TTC549 (cell line): ENCODE measurements around the gene COLEC11.
"Not testable (repeated sequence)": the region's sequence is repeated elsewhere in the genome, so short reads cannot be mapped to it uniquely, and the experiment has no call there.

Experiments
- FAIRE-seq: peaks from 2 replicates; lab custom pipeline; 2012; peaks lifted over from hg19 to GRCh38; lab: Jason Lieb, UNC

Gene COLEC11

DNA sequence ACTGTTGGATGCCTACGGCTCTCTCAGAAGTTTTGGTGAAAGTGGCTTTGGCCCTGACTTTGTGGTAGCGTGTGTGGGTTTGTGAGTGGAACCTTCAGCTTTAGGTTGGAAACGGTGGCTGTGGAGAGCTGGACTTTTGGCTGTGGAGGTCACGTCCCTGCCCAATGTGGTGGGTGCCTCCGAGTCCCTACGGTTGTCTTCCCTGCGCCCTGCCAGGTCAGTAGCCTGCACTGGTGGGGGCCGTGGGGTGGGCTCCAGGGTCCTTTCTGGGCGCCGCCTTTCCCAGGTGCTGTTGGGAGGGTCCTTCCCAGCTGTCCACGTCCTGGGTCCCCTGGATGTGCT is 11.1 kb downstream of the COLEC11 start:
- FAIRE-seq: no peak

DNA sequence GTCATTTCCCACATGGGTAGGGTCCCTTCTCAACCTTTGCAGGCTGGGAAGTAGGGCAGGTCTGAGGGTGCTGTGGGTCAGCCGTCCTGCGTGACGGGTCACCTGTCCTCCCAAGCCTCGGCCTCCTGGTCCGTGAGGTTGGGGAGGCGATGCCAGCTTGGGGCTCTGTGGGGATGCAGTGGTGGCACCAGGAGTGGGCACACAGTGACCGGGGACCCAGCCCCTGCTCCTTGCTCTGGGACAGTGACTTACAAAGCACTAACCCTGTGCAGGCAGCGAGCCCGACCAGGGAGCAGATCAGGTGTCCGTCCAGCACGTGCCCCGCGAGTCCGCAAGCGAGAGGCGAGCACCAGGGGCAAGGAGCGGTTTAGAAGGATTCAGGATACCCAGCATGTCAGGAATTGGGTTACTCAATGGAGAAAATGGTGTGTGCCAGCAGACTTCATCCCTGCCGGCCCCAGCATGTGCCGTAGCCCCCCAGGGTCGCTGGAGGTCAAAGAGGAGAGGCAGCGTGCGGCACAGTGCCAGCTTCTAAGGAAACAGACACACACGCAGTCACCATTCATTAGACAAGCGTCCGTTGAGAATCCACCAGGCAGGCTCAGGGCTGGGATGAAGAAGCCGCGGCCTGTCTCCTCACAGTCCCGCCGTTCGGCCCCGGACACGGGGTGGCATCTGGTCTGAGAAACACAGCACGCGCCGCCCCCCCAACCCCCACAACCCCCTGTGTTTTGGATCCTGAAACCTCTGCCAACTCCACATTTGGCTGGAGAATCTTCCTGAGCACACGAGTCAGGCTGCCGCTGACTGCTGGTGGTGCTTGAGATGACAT is 11.7 kb downstream of the COLEC11 start:
- no peak for FAIRE-seq

DNA sequence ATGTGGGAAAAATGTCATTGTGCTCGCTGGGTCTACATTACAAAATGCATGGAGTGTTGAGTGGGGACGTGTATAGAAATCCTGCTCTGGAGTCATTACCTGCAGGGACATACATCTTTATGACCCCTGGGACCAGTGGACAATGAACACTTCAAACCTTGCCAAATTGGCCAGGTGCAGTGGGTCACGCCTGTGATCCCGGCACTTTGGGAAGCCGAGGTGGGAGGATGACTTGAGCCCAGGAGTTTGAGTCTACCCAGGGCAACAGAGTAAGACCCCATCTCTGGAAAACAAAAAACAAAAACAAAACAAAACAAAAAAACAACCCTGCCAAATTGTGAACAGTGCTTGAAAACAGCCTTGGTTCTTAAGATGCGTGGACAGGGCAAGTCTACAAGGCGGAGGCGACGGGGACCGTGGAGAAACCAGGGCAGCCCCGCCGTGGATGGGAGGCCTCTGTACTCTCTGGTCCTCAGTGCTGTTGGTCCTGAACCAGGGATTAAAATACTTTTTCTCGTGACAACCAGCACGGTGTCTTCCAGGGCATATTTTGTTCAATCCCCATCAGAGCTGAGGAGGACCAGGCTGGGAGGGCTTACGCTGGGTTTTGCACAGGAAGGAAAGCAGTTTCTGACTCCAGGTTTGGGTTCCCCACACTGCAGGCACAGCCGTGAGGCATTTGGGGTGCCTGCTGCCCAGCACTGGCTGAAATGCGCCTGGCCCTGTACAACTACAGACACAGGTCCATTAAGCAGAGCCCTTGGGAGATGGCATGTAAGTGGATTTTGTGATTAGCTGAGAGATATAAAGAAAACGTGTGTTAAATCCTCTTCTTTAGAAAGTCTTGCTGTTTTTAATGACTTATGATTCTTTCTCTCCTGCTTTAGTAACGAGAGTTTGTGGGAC is 13.7 kb downstream of the COLEC11 start:
- FAIRE-seq: no peak

DNA sequence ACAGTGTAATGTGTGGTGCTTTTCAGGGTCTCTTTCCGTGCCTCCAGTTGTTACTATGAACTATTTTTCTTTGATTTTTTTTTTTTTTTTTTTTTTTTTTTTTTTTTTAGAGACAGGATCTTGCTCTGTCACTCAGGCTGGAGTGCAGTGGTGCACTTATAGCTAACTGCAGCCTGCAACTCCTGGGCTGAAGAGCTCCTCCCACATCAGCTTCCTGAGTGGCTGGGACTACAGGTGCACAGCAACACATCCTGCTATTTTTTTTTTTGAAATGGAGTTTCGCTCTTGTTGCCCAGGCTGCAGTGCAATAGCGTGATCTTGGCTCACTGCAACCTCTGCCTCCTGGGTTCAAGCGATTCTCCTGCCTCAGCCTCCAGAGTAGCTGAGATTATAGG is 14.4 kb downstream of the COLEC11 start:
- FAIRE-seq: not testable (repeated sequence)

DNA sequence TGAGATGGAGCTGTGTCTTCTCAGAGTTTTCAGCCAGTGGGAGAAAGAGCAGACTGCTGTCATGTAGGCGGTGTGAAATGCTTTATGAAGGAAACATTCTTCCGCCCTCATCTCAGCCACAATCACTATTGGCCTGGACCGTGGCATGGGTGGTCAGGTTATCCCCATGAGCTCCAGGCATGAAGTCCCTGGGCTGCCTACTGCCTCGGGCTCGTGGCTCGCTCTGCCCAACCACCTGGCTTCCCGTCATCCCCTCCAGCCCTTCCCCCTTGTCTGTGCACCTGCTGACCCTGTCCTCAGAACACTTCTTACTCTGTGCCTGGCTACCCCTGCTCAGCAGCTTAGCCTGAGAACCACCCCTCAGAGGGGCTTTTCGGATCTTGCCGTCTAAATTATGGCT is 15.5 kb downstream of the COLEC11 start:
- no peak for FAIRE-seq

DNA sequence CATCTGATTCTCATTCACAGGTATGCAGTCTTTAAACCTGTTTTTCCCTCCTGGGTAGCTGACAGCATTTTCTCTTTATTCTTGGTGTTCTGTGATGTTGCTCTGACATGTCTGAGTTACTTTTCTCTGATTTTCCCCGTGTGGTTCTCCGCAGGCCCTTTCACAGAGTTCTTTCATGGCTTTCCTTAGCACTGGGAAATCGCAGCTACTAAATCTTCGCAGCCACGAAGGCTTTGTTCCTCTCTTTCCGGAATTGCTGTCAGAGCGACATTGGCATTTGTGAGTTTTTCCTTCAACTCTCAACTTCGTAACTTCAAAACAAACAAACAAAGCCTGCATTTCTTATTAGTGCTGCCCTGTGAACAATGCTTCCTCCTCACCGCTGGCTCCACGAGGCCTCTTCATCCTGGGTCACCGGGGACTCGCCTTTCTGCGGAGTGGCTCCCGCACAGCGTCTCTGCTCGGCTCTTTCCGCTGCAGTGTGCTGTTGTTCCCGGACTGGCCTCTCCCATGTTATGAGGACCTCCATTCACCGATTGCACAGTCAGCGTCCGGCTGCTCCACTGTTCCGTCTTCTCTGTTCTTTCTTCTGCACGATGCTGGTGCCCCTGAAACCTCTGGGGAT is 16.1 kb downstream of the COLEC11 start:
- FAIRE-seq: no peak

DNA sequence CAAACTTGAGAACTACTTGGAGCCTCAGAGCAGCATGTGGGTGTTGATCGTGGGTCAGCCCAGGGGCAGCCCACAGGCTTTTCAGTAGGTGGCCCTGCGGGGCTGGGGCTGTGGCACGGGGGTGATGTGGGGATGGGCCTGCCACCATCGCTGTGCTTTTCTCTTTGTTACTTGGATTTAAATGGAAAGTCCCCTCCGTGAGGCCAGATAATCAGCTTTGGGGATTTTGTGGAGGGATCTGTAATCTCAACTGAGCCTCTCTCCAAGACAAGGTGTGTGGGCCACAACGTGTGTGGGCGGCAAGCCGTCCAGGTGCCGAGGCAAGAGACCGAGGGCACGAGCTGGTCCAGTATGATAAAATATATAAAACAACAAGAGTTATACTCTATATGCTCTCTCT is 16.7 kb downstream of the COLEC11 start:
- no peak for FAIRE-seq

DNA sequence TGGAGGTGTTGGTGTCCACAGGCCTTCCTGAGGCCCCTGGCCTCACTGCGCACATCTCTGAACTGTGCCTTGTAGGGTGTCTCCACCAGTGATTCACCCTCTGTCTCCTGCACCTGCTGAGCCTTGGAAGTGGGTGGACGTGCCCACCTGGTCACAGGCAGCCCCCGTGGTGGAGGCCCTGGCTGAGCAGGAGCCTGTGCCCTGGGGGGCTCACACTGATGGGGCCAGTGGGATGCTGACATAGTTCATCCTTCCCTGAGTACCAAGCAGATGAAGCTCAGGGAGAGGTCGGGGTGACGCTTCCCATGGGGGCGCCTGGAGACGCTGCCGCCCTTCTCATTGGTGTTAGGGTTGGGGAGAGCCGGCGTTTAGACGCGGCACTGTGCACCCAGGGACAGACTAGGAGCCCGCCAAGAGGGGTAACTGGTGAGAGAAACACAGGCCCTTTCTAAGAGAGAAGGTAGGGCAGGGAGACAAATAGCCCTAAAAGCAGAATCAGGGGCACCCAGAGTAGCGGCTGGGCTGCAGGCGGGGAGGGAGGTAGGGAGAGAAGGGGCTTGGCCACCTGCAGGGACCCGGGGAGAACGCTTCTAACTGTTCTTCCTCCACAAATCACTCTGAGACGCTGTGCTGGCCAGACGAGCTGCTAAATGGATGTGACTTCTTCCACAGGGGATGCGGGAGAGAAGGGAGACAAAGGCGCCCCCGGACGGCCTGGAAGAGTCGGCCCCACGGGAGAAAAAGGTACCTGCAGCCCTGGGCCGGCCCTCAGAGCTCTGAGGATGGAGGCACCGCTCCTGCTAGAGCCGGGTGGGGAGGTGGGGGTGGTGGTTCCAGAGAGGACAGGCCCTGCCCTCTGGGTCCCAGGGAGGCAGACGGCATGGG is 18.0 kb downstream of the COLEC11 start:
- FAIRE-seq: no peak

DNA sequence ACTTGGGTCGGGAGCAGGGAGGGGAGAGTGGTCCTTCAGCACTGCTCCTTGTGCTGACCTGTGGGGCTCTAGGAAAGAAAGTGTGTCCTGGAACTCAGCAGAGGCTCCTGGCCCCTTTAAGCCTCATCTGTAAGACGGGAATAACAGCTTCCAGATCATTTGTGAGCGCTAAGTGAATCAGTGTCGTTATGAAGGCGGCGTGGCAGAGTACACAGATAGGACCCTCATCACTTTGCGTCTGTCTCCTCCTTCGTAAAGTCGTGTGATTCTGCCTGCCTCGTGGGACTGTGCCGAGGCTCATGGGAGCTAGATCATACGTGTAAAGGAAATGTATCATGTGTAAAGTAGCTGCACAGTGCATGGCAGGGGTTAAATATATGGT is 18.6 kb downstream of the COLEC11 start:
- no peak for FAIRE-seq

DNA sequence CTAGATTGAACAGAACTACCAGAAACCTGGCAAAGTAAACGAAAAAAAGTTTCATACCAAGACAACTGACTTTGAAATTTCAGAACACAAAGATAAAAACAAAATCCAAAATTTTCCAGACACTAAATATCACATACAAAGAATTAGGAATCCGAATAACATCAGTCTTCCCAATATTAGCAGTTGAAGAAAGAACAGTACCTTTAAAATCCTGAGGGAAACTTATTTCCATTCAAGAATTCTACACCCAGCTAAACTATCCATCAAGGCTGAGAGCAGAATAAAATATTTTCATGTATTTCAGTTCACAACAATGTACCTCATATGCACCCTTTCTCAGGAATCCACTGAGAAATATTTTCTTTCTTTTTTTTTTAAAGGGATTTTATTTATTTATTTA is 19.8 kb downstream of the COLEC11 start:
- peak; percentile 40 for FAIRE-seq

DNA sequence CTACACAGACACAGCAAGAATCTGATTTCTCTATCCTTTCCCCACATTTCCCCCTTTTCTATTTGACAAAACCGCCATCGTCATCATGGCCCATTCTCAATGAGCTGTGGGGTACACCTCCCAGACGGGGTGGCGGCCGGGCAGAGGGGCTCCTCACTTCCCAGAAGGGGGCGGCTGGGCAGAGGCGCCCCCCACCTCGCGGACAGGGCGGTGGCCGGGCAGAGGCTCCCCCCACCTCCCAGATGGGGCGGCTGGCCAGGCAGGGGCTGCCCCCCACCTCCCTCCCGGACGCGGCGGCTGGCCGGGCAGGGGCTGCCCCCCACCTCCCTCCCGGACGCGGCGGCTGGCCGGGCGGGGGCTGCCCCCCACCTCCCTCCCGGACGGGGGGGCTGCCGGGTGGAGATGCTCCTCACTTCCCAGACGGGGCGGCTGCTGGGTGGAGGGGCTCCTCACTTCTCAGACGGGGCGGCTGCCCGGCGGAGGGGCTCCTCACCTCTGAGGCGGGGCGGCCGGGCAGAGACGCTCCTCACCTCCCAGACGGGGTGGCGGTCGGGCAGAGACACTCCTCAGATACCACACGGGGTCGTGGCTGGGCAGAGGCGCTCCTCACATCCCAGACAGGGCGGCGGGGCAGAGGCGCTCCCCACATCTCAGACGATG is 20.8 kb downstream of the COLEC11 start:
- not testable (repeated sequence) for FAIRE-seq

DNA sequence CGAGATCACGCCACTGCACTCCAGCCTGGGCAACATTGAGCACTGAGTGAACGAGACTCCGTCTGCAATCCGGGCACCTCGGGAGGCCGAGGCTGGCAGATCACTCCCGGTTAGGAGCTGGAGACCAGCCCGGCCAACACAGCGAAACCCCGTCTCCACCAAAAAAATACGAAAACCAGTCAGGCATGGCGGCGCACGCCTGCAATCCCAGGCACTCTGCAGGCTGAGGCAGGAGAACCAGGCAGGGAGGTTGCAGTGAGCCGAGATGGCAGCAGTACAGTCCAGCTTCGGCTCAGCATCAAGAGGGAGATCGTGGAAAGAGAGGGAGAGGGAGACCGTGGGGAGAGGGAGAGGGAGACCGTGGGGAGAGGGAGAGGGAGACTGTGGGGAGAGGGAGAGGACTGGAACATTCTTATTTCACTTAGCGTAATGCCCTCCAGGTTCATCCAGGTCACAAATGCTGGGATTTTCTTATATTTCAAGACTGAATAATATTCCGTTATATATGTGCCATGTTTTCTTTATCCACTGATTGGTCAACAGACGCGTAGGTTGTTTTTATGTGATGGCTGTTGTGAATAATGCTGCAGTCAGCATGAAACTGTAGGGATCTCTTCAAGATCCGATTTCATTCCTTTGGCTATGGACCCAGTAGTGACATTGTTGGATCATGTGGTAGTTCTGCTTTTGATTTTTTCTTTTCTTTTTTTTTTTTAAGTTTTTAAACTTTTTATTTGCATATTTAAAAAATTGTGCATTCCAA is 21.7 kb downstream of the COLEC11 start:
- not testable (repeated sequence) for FAIRE-seq

DNA sequence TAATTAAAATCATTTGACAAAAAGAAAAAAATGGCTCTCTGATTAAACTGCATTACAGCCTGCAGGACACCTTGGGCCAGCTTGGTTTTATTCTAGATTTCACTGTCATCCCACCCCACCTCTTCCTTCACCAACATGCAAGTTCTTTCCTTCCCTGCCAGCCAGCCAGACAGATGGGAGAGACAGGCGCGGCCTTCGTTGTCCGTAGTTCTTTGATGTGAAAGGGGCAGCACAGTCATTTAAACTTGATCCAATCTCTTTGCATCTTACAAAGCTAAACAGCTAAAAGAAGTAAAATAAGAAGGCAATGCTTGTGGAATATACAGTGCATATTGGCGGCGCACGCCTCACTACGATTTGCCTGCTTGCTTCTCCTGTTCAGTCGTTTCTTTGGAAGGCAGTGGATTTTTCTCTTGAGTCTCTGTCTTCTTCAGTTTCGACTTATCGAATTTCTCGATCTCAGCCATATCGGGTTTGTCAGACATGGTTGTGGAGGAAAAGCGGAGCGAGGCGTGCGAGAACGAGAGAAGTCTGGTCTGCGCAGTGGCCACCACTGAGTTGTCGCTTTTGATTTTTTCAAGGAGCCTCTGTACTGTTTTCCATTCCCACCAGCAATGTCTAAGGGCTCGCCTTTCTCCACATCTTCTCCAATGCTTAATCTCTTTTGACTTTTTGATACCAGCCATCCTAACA is 22.4 kb downstream of the COLEC11 start:
- FAIRE-seq: no peak

DNA sequence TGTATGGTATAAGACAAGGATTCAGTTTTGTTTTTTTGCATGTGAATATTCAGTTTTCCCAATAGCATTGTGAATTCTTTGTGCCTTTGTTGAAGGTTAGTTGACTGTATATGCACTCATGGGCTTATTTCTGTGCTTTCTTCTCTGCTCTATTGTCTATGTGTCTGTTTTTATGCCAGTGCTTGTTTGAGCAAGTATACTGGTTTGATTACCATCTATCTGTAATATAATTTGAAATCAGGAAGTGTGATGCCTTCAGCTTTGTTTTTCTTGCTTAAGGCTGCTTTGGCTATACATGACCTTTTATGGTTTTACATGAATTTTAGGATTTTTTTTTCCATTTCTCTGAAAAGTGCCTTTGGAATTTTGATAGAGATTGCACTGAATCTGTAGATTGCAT is 23.5 kb downstream of the COLEC11 start:
- FAIRE-seq: no peak

DNA sequence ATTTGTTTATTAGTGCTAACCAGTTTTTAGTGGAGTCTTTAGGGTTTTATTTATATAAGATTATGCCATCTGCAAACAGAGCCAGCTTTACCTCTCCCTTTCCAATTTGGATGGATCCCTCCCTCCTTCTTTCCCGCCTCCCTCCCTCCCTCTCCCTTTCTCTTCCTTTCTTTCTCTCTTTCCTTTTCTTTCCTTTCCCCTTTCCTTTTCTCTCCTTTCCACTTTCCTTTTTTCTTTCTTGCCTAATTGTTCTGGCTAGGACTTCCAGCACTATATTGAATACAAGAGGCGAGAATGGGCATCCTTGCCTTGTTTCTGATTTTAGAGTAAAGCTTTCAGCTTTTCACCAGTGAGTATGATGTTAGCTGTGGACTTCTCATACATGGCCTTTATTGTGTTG is 24.1 kb downstream of the COLEC11 start:
- FAIRE-seq: no peak

DNA sequence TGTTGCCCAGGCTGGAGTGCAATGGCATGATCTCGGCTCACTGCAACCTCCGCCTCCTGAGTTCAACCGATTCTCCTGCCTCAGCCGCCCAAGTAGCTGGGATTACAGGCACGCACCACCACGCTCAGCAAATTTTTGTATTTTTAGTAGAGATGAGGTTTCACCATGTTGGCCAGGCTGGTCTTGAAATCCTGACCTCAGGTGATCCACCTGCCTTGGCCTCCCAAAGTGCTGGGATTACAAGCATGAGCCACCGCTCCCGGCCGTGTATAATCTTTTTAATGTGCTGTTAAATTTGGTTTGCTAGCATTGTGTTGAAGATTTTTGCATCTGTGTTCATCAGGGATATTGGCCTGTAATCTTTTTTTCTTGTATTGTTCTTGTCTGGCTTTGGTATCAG is 24.7 kb downstream of the COLEC11 start:
- not testable (repeated sequence) for FAIRE-seq

DNA sequence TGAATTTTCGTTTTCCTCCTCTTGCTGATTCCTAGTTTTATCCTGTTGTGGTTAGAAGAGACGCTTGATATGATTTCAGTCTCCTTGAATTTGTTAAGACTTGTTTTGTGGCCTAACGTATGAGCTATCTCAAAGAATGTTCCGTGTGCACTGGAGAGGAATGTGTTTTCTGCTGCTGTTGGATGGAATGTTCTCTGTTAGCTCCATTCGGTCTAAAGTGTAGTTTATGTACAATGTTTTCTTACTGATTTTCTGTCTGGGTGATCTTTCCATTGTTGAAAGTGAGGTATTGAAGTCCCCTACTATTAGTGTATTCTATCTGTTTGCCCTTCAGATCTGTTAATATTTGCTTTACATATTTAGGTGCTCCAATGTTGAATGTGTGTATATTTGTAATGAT is 25.9 kb downstream of the COLEC11 start:
- no peak for FAIRE-seq

DNA sequence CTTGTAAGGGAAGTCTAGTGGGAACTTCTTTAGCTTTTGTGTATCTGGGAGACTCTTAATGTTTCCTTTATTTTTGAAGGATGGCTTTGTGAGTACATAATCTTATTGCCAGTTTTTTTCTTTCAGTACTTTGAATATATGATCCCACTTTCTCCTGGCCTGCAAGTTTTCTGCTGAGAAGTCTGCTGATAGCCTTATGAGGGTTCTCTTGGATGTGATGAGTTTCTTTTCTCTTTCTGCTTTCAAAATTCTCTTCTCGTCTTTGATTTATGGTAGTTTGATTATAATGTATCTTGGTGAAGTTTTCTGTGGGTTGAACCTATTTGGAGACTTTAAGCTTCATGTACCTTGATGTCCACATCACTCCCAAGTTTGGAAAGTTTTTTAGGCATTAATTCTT is 28.1 kb downstream of the COLEC11 start:
- no peak for FAIRE-seq

DNA sequence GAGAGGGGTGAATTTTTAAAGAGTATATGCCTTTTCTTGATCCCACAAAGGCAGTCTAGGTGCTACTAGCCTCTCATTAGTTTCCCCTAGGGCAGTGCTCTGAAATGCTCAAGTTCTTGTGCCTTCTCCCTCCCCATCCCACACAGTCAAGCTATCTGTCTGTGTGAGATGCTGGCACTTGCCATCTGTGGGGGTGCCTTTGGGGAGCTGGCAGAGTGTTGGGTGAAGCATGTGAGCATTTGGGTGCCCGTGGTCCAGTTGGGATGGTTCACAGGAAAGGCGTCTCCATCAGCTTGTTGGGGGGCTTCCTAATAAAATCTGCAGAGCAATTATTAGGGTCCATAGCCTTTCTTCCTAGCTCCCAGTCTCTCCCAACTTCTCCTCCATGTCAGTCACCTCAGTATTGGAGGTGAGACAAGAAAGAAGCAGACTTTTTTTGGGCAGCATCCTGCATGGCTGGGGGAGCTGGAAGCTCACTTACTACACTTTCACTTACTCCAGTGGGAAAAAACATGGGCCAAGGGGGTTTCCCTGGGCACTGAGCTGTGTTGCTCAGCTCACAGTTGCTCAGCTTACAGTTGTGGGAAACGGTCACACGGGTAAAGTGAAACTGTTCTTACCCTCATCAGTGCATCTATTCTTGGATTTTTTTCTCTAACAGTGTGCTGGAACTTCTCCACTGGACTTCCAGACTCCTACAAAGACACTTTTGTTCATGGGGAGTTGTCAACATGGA is 29.3 kb downstream of the COLEC11 start:
- no peak for FAIRE-seq
